A549 (cell line): ENCODE measurements around the gene CUEDC2. TPM values are rescaled to one million over a fixed set of nuclear protein-coding genes. Genes with fewer than 3 reads are reported as not detected.
A peak's percentile ranks its signal among the peaks of the same experiment; 100 is the strongest.

ENCODE experiments used
- ATAC-seq, 2 experiments: fragments of 200-7000 bp in 1 of 2; fragments of >200 bp in 1 of 2; cut with Nextera tagmentation in 1 of 2; cut with Tn5 transposase in 1 of 2; 3 replicates each; pipeline versions ENCODE4 v1.8.0 to v1.9.1; 2018 to 2020; ENCODE audit warnings: mild to moderate bottlenecking in 1 of 2, moderate library complexity in 1 of 2
- CTCF ChIA-PET: fragments of 300-600 bp; sonication (Branson Sonifier 250); formaldehyde crosslinking; extraction: SDS; loops from one replicate; lab custom pipeline; 2021; ENCODE audit warnings: antibody characterized with exemption, inconsistent platforms; lab: Yijun Ruan, JAX
- POLR2A ChIA-PET: fragments of 350-600 bp; formaldehyde crosslinking; extraction: SDS; loops from one replicate; lab custom pipeline; 2021; ENCODE audit warnings: antibody characterized with exemption, inconsistent platforms; lab: Yijun Ruan, JAX
- DNase-seq, 2 experiments: peaks; one replicate each; pipeline versions ENCODE4 v3.0.0 to v3.0.0-alpha.2; 2011 to 2016; ENCODE audit warnings: low read depth in 1 of 2, low spot score in 1 of 2
- FAIRE-seq: peaks from 2 replicates; lab custom pipeline; 2011; peaks lifted over from hg19 to GRCh38; lab: Jason Lieb, UNC
- H3K27ac ChIP-seq, 2 experiments: fragments of >200 bp; sonication (Bioruptor Twin); formaldehyde crosslinking; 3 replicates each; pipeline ENCODE4 v1.5.1; 2016 to 2017
- H3K4me1 ChIP-seq: fragments of >200 bp; sonication (Bioruptor Twin); formaldehyde crosslinking; 3 replicates; pipeline ENCODE4 v1.6.1; 2016
- H3K4me2 ChIP-seq: fragments of >200 bp; sonication (Bioruptor Twin); formaldehyde crosslinking; 3 replicates; pipeline ENCODE4 v1.6.1; 2016
- H3K4me3 ChIP-seq: fragments of >200 bp; sonication (Bioruptor Twin); formaldehyde crosslinking; 3 replicates; pipeline ENCODE4 v1.5.1; 2016
- H3K9me3 ChIP-seq: fragments of >200 bp; sonication (Bioruptor Twin); formaldehyde crosslinking; 3 replicates; pipeline ENCODE4 v1.6.1; 2016
- BHLHE40 ChIP-seq: IDR thresholded peaks from 2 replicates; pipeline ENCODE4 v1.6.1; 2012; ENCODE audit warnings: low read depth, low read length, inconsistent platforms
- FOSB ChIP-seq: fragments of 250-450 bp; sonication (Bioruptor Pico); IDR thresholded peaks from 2 replicates; pipeline ENCODE4 v1.5.0; 2020; ENCODE audit warnings: mild to moderate bottlenecking, moderate library complexity
- FOSL2 ChIP-seq, 2 experiments: fragments of 450-650 bp in 1 of 2; fragments of >200 bp in 1 of 2; sonication (Bioruptor Twin) in 1 of 2; formaldehyde crosslinking; IDR thresholded peaks; 2 replicates each; pipeline versions ENCODE4 v1.5.0 to v1.6.1; 2016 to 2020; ENCODE audit warnings: mild to moderate bottlenecking in 1 of 2, moderate library complexity in 1 of 2
- FOXS1 ChIP-seq: fragments of 250-450 bp; sonication (Bioruptor Pico); IDR thresholded peaks from 2 replicates; pipeline ENCODE4 v1.5.0; 2020; ENCODE audit warnings: mild to moderate bottlenecking, moderate library complexity
- JUN ChIP-seq, 2 experiments: fragments of >200 bp; sonication (Bioruptor Twin); formaldehyde crosslinking; IDR thresholded peaks; 2 replicates in 1 of 2; 3 replicates in 1 of 2; pipeline ENCODE4 v1.6.1; 2016 to 2017
- JUNB ChIP-seq: fragments of >200 bp; sonication (Bioruptor Twin); formaldehyde crosslinking; IDR thresholded peaks from 2 replicates; pipeline ENCODE4 v1.6.1; 2016
- KDM5A ChIP-seq: fragments of 200-600 bp; sonication (generic); IDR thresholded peaks from 2 replicates; pipeline ENCODE4 v1.6.1; 2016; ENCODE audit warnings: antibody characterized with exemption, mild to moderate bottlenecking
- MAZ ChIP-seq: fragments of 150-350 bp; IDR thresholded peaks from 2 replicates; pipeline ENCODE4 v1.6.1; 2014; ENCODE audit warnings: antibody characterized with exemption, low read depth, low read length, borderline replicate concordance
- ZC3H11A ChIP-seq: fragments of 450-650 bp; IDR thresholded peaks from 2 replicates; pipeline ENCODE4 v1.6.1; 2014; ENCODE audit warnings: antibody characterized with exemption, mild to moderate bottlenecking
- WGBS: methylation state at CpG from one replicate; pipeline ENCODE4 v1.1.6; 2017; ENCODE audit errors: missing lambda C conversion rate; 5-methylcytosine and 5-hydroxymethylcytosine counted together
- polyA plus RNA-seq, 4 experiments: library from polyadenylated mRNA; depleted of rRNA in 3 of 4; stranded (reverse); fragments of >200 nt; fragmentation: RNase III in 1 of 4; extraction: RNeasy Plus Mini Kit Qiagen cat#74134 plus additional on column Dnase treatment in 1 of 4; gene quantifications; 2 replicates in 3 of 4; 3 replicates in 1 of 4; pipeline ENCODE4 v1.2.3, GENCODE V29; 2011 to 2017
- TF ChIP-seq, protein P1 (sequence below): IDR thresholded peaks from 2 replicates; pipeline ENCODE4 v1.6.1; 2012
- TF ChIP-seq, protein P2 (sequence below): fragments of 250-450 bp; sonication (Bioruptor Pico); IDR thresholded peaks from 2 replicates; pipeline ENCODE4 v1.5.0; 2020; ENCODE audit warnings: low read depth, mild to moderate bottlenecking, moderate library complexity

The CUEDC2 gene
- polyA plus RNA-seq, 2 of the 4 experiments (the other 2 are of a cell fraction): 43.7 to 67.4 TPM

DNA sequence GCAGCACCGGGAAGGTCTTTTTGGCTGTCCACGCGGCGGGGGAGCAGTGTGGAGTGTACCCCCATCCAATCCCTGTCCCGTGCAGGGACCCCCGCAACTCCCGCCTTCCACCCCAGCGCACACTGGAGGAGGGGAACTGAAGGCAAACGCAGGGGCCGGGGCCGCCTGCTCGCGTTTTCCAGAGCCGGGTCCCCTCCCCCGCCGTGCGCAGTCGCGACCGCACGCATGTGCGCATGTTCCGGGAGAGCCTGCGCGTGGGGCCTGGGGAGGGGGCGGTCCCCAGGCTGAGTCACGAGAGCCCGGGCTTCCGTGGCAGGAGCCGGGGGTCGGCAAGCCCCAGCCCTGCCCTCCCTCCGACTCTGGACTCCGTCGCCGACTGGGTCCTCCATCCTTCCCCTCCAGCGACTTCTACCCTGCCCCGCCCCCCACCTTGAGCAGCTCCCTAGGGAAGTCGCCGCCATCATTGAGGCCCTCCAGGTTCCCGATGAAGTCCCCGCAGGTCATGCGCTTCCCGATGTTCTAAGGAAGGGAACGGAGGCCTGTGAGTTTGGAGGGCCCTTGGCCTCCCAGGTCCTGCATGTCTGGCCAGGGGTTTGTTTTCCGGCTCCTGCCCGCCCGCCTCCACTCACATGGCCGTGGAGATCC is 21.8 kb downstream of the CUEDC2 start:
- TF ChIP-seq JUNB (no peak), FOSL2 (IDR thresholded peaks at IDR 0.05) (no peak), FOSL2 (CRISPR knock-in tag; IDR thresholded peaks at IDR 0.05) (no peak), FOSB (CRISPR knock-in tag) (no peak), MAZ (no peak)
- TF ChIP-seq, protein P1, sequence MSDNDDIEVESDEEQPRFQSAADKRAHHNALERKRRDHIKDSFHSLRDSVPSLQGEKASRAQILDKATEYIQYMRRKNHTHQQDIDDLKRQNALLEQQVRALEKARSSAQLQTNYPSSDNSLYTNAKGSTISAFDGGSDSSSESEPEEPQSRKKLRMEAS: no peak
- ATAC-seq (no peak), FAIRE-seq (no peak), DNase-seq (no peak)
- H3K9me3 ChIP-seq: no peaks in the 10 kb centered on the region
- POLR2A ChIA-PET: no interaction called here
- peak overlapping the region in 1 of 2 experiments; percentile 58; a peak in 2 of 6 replicates for H3K27ac ChIP-seq
- H3K4me1 ChIP-seq: peaks cover 3% of the 10 kb centered on the region; the same call in 1 of the 3 replicates
- CTCF ChIA-PET: interaction anchor here (1.0 to 7.3 kb wide), 7 partner anchors 11 to 242 kb away, joined by 3 to 90 read pairs (median 21); partner anchors contain the start of genes FBXL15 and NFKB2
- peak overlapping the region; percentile 24 for H3K4me2 ChIP-seq
- peak overlapping the region; percentile 28; the same call in 2 of the 3 replicates for H3K4me3 ChIP-seq
- 47% methylated on average over 23 of the region's 48 CpGs for WGBS

DNA sequence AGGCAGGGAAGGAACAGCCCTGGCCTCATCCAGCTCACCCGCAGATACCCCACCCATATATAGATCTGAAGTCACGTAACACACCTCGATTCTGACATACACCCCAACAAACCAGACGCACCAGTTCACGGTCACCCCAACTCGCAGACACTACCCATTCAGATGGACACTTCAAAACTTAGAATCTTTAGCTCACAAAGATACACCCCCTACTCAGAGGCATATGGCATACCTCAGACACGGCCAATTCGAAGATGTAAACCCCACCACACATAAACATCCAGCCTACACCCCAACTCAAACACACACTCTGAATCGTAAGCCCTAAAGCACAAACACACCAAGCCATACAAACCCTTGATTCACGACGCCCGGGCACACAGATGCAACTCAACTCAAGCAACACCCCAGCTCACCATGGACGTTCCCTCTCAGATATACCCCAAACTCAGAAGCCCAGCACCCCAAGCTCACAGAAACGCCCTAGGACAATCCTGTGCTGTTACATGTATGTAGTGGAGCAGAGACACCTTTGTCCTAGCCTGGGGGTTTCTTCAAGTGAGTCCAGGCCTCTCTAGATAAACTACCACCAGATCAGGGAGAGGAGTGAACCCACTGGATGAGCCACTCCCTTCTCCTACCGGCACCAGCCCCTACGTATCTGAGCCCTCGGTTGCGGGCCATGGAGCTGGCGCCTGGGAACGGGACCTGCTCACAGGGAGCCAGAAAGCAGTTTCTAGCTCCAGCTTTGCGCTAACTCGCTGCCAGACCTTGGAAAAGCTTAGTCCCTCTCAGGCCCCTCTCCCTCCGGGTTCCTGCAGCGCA is 22.6 kb downstream of the CUEDC2 start:
- Histone ChIP-seq H3K4me3 (peak overlapping the region; percentile 65; the same call in 1 of the 3 replicates), H3K4me2 (peak overlapping the region; percentile 93), H3K27ac (peak overlapping the region in 1 of 2 experiments; percentile 58; a peak in 2 of 6 replicates), H3K4me1 (peaks cover 3% of the 10 kb centered on the region; the same call in 1 of the 3 replicates), H3K9me3 (no peaks in the 10 kb centered on the region)
- ChIA-PET CTCF (interaction anchor here (1.0 to 7.3 kb wide), 6 partner anchors 11 to 180 kb away, joined by 3 to 90 read pairs (median 25); partner anchors contain the start of genes FBXL15 and NFKB2), POLR2A (interaction anchor here (0.7 kb wide), 1 partner anchor 11 kb away, joined by 3 read pairs; no protein-coding TSS in a partner anchor)
- DNase-seq (no peak), FAIRE-seq (no peak), ATAC-seq (no peak)
- no peak for TF ChIP-seq BHLHE40
- TF ChIP-seq FOXS1 (CRISPR knock-in tag): no peak
- TF ChIP-seq, protein P2, sequence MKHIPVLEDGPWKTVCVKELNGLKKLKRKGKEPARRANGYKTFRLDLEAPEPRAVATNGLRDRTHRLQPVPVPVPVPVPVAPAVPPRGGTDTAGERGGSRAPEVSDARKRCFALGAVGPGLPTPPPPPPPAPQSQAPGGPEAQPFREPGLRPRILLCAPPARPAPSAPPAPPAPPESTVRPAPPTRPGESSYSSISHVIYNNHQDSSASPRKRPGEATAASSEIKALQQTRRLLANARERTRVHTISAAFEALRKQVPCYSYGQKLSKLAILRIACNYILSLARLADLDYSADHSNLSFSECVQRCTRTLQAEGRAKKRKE (CRISPR knock-in tag): no peak
- 73% methylated on average over 24 of the region's 24 CpGs for WGBS

DNA sequence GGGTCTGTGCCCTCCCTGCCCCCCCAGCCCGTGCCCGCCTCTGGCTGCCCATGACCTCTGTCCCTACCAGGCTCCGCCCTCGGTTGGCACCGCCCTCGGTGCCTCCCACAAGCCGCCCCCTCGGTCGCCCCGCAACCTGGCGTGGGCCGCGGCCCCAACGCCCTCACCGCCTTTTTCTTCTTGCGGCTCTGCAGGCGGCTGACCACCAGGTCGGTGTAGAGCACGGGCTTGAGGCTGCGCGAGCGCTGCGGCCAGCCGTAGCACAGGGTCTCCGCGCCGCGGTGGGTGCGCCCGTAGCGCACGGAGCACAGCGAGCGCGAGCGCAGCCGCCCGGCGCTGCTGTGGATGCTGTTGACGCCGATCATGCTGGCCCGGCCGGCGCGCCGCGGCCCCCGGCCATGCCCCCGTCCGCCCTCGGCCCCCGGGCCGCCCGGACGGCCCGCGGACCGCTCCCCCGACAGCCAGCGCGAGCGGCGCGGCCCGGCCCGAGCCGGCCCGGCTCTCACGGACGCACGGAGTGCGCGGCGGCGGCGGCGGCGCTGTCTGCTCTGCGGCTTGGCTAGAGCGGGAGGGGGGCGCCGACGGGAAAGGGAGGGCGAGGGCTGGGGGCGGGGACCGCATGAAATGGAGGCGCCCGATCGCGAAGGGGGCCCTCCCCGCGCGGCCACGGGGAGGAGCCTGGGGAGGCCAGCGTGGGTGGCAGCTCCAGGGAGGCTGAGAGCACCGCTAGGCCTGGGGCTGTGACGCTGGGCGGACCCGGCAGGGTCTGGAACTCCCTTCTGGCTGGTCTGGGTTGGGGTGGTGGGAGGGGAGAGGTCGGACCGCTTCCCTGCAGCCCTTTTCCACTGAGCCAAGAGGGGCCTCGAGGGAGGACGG is 23.4 kb downstream of the CUEDC2 start:
- ChIA-PET POLR2A (interaction anchor here (0.7 kb wide), 1 partner anchor 10 kb away, joined by 3 read pairs; no protein-coding TSS in a partner anchor), CTCF (interaction anchor here (1.0 to 7.3 kb wide), 6 partner anchors 10 to 180 kb away, joined by 3 to 90 read pairs (median 18); partner anchors contain the start of genes FBXL15 and NFKB2)
- Histone ChIP-seq H3K4me1 (peaks cover 3% of the 10 kb centered on the region; the same call in 1 of the 3 replicates), H3K27ac (peak overlapping the region; percentile 36 to 73; a peak in 4 of 6 replicates), H3K4me2 (peak overlapping the region; percentile 93), H3K9me3 (no peaks in the 10 kb centered on the region), H3K4me3 (peak overlapping the region; percentile 65)
- DNase-seq (no peak), ATAC-seq (peak; percentile 9 to 15; a peak in 4 of 6 replicates), FAIRE-seq (no peak)
- TF ChIP-seq ZC3H11A: no peak
- TF ChIP-seq FOXS1 (CRISPR knock-in tag): no peak
- 0 out of 5 replicates have a peak, but pooled peaks of 1 of the 2 experiments have one; percentile 22 for TF ChIP-seq JUN (IDR thresholded peaks at IDR 0.05)
- TF ChIP-seq KDM5A: no peak
- 26% methylated on average over 31 of the region's 103 CpGs for WGBS
